GM18867 (cell line): ENCODE measurements around the gene MACROD2.

ENCODE experiments used
- ATAC-seq: cut with Tn5 transposase; IDR thresholded peaks from one replicate; pipeline ENCODE4 v1.9.1; 2021; ENCODE audit warnings: mild to moderate bottlenecking, moderate library complexity; ENCODE audit not compliant: unreplicated experiment

MACROD2 gene

GRCh38 chr20:14729390-14729789 lies 734.1 kb downstream of the MACROD2 start:
- ATAC-seq, result no peak

GRCh38 chr20:14732343-14732742 lies 737.0 kb downstream of the MACROD2 start:
- ATAC-seq, result no peak

GRCh38 chr20:14732996-14733395 lies 737.7 kb downstream of the MACROD2 start:
- ATAC-seq, result no peak

- ATAC-seq, result no peak
Measured at GRCh38 chr20:14740380-14740779, 745.1 kb downstream of the MACROD2 start.

- ATAC-seq, result no peak
Measured at GRCh38 chr20:14741616-14742015, 746.3 kb downstream of the MACROD2 start.

GRCh38 chr20:14744723-14745122 lies 749.4 kb downstream of the MACROD2 start:
- peak; percentile 82 for ATAC-seq

- ATAC-seq, result no peak
Measured at GRCh38 chr20:14745830-14746229, 750.5 kb downstream of the MACROD2 start.

GRCh38 chr20:14751191-14751590 lies 755.9 kb downstream of the MACROD2 start:
- ATAC-seq, result no peak

GRCh38 chr20:14757728-14758127 lies 762.4 kb downstream of the MACROD2 start:
- no peak for ATAC-seq

- no peak for ATAC-seq
Measured at GRCh38 chr20:14758356-14758755, 763.0 kb downstream of the MACROD2 start.

GRCh38 chr20:14759979-14760378 lies 764.7 kb downstream of the MACROD2 start:
- no peak for ATAC-seq

- ATAC-seq, result no peak
Measured at GRCh38 chr20:14761903-14762302, 766.6 kb downstream of the MACROD2 start.

GRCh38 chr20:14764511-14765369 lies 769.4 kb downstream of the MACROD2 start:
- no peak for ATAC-seq

- ATAC-seq, result no peak
Measured at GRCh38 chr20:14765370-14765701, 770.0 kb downstream of the MACROD2 start.

GRCh38 chr20:14773486-14773885 lies 778.2 kb downstream of the MACROD2 start:
- ATAC-seq, result no peak

GRCh38 chr20:14775778-14776177 lies 780.5 kb downstream of the MACROD2 start:
- no peak for ATAC-seq

- ATAC-seq, result no peak
Measured at GRCh38 chr20:14777591-14777990, 782.3 kb downstream of the MACROD2 start.

- ATAC-seq, result no peak
Measured at GRCh38 chr20:14778096-14778495, 782.8 kb downstream of the MACROD2 start.

- no peak for ATAC-seq
Measured at GRCh38 chr20:14778875-14779274, 783.6 kb downstream of the MACROD2 start.

- no peak for ATAC-seq
Measured at GRCh38 chr20:14780508-14780907, 785.2 kb downstream of the MACROD2 start.

GRCh38 chr20:14782731-14783130 lies 787.4 kb downstream of the MACROD2 start:
- no peak for ATAC-seq

GRCh38 chr20:14783766-14784165 lies 788.5 kb downstream of the MACROD2 start:
- ATAC-seq, result no peak
